ENCODE data around the gene BHMT2.

The BHMT2 gene

GRCh38 chr5:79025054-79025472 lies 44.5 kb upstream of the BHMT2 start:
- peak overlapping the region; percentile 23; the same call in 1 of the 2 replicates for H3K4me3 ChIP-seq (replicated peaks; ENCODE audit: low read depth, low read length)
- TF ChIP-seq, protein P1, sequence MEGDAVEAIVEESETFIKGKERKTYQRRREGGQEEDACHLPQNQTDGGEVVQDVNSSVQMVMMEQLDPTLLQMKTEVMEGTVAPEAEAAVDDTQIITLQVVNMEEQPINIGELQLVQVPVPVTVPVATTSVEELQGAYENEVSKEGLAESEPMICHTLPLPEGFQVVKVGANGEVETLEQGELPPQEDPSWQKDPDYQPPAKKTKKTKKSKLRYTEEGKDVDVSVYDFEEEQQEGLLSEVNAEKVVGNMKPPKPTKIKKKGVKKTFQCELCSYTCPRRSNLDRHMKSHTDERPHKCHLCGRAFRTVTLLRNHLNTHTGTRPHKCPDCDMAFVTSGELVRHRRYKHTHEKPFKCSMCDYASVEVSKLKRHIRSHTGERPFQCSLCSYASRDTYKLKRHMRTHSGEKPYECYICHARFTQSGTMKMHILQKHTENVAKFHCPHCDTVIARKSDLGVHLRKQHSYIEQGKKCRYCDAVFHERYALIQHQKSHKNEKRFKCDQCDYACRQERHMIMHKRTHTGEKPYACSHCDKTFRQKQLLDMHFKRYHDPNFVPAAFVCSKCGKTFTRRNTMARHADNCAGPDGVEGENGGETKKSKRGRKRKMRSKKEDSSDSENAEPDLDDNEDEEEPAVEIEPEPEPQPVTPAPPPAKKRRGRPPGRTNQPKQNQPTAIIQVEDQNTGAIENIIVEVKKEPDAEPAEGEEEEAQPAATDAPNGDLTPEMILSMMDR (IDR thresholded peaks at IDR 0.05; ENCODE audit: low read depth, low read length, missing control alignments) = peak; percentile 89

GRCh38 chr5:79030663-79031484 lies 38.7 kb upstream of the BHMT2 start:
- TF ChIP-seq, protein P1 (IDR thresholded peaks at IDR 0.05; ENCODE audit: low read depth, low read length, missing control alignments) = no peak
- DNase-seq (ENCODE audit: extremely low read depth, low read depth) = no peak
- H3K4me3 ChIP-seq (replicated peaks; ENCODE audit: low read depth, low read length) = no peak overlapping the region

More at GRCh38 chr5:79025054-79025472, 44.5 kb upstream of the BHMT2 start:
- peak; percentile 22 for DNase-seq (ENCODE audit: extremely low read depth, low read depth)

DNA sequence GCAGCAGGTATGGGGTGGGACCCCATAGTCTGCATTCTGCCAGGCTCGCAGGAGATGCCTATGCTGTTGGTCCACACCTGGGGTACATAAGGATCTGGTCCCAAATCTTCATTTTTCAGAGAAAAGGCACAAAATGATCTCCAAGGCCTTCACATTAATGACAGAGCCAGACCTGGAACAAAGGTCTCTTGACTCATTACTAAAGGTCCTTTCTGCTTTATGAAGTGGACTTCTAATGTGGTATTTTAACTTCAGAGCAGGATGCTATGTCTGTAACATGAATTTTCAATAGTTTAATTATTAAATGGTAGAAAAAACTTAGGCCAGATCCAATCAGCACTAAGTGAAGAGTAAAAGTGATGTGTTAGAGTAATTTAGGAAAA lies 38.1 kb upstream of the BHMT2 start:
- TF ChIP-seq, protein P1 (IDR thresholded peaks at IDR 0.05; ENCODE audit: low read depth, low read length, missing control alignments) = no peak
- no peak overlapping the region for H3K4me3 ChIP-seq (replicated peaks; ENCODE audit: low read depth, low read length)
- no peak for DNase-seq (ENCODE audit: extremely low read depth, low read depth)

GRCh38 chr5:79032031-79032695 lies 37.4 kb upstream of the BHMT2 start:
- H3K4me3 ChIP-seq (replicated peaks; ENCODE audit: low read depth, low read length) = no peak overlapping the region
- DNase-seq (ENCODE audit: extremely low read depth, low read depth) = no peak
- TF ChIP-seq, protein P1 (IDR thresholded peaks at IDR 0.05; ENCODE audit: low read depth, low read length, missing control alignments) = no peak

DNA sequence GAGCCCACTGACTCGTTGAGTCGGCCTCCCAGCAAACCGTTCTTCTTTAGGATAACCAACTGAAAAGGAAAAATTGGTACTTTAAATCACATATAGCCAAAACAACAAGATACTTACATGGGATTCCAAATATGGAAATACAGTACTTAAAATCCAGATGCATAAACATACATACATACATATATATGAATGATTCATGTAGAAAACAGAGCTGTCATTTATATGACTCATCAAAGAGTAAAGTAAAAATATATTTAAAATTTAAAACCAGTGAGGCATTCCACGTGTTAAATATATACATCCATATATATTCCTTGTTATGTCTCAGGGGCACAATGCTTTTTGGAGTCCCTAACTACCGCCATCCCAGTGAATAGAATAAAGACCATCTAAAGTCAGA lies 36.8 kb upstream of the BHMT2 start:
- DNase-seq (ENCODE audit: extremely low read depth, low read depth) = no peak
- H3K4me3 ChIP-seq (replicated peaks; ENCODE audit: low read depth, low read length) = no peak overlapping the region
- TF ChIP-seq, protein P1 (IDR thresholded peaks at IDR 0.05; ENCODE audit: low read depth, low read length, missing control alignments) = no peak

- DNase-seq (ENCODE audit: extremely low read depth, low read depth) = no peak
- no peak overlapping the region for H3K4me3 ChIP-seq (replicated peaks; ENCODE audit: low read depth, low read length)
- TF ChIP-seq, protein P1 (IDR thresholded peaks at IDR 0.05; ENCODE audit: low read depth, low read length, missing control alignments) = no peak
Observed at GRCh38 chr5:79035237-79035636, 34.3 kb upstream of the BHMT2 start.

Data from HFF-Myc (cell line).